Testis (tissue), 2 donors: Measurements from ENCODE around the gene FST.

ENCODE experiments used
- CTCF ChIP-seq, 3 experiments: fragments of 450-650 bp in 2 of 3; fragments of 200-600 bp in 1 of 3; sonication (generic) in 1 of 3; IDR thresholded peaks; one replicate each; pipeline ENCODE4 v1.5.1; 2016 to 2019; ENCODE audit warnings: antibody characterized with exemption in 3 of 3, mild to moderate bottlenecking in 2 of 3, moderate library complexity in 1 of 3
- POLR2A ChIP-seq: fragments of 450-650 bp; IDR thresholded peaks from one replicate; pipeline ENCODE4 v1.6.1; 2017; ENCODE audit warnings: antibody characterized with exemption, mild to moderate bottlenecking, moderate library complexity

GRCh38 chr5:53481887-53482716, 1.7 kb downstream of the FST start:
- peak in 1 of 3 experiments; percentile 23 for TF ChIP-seq CTCF (IDR thresholded peaks at IDR 0.05)
- TF ChIP-seq POLR2A: no peak
